Activated naive CD8-positive, alpha-beta T cell treated with anti-CD3 and anti-CD28 coated beads, Interleukin-2, amount 50 U/mL, for 24 hours (primary cell): ENCODE measurements around the gene SYCN.

Experiments
- ATAC-seq: fragments of 150-1000 bp; cut with Tn5 transposase; one replicate; pipeline ENCODE4 v1.10.0; 2021
- DNase-seq: peaks from one replicate; pipeline ENCODE4 v3.0.0; 2021
- H3K27ac Mint-ChIP-seq: one replicate; pipeline ENCODE4 v1.8.0; 2021; ENCODE audit warnings: mild to moderate bottlenecking, mixed read lengths
- H3K27me3 Mint-ChIP-seq: one replicate; pipeline ENCODE4 v1.8.0; 2021; ENCODE audit warnings: mixed read lengths
- H3K36me3 Mint-ChIP-seq: one replicate; pipeline ENCODE4 v1.8.0; 2021; ENCODE audit warnings: low read depth, mixed read lengths
- H3K4me1 Mint-ChIP-seq: one replicate; pipeline ENCODE4 v1.8.0; 2021; ENCODE audit warnings: mixed read lengths
- H3K4me3 Mint-ChIP-seq: one replicate; pipeline ENCODE4 v1.8.0; 2021; ENCODE audit warnings: mild to moderate bottlenecking, moderate library complexity, mixed read lengths
- H3K9me3 Mint-ChIP-seq: one replicate; pipeline ENCODE4 v1.8.0; 2021; ENCODE audit warnings: mixed read lengths

The SYCN gene

GRCh38 chr19:39190768-39191167 is 13.3 kb downstream of the SYCN start:
- Mint-ChIP-seq H3K9me3 (no peaks in the 10 kb centered on the region), H3K4me3 (no peak overlapping the region), H3K27me3 (peaks cover 31% of the 10 kb centered on the region), H3K27ac (no peak overlapping the region), H3K36me3 (no peaks in the 10 kb centered on the region), H3K4me1 (peaks cover 6% of the 10 kb centered on the region)
- ATAC-seq, result no peak
- no peak for DNase-seq

- Mint-ChIP-seq H3K27me3 (peaks cover 18% of the 10 kb centered on the region), H3K9me3 (no peaks in the 10 kb centered on the region), H3K4me1 (no peaks in the 10 kb centered on the region), H3K36me3 (no peaks in the 10 kb centered on the region), H3K27ac (no peak overlapping the region), H3K4me3 (no peak overlapping the region)
- no peak for DNase-seq
- no peak for ATAC-seq
These were observed 15.1 kb downstream of the SYCN start for GRCh38 chr19:39188960-39189359.

- peaks cover 12% of the 10 kb centered on the region for H3K27me3 Mint-ChIP-seq
- ATAC-seq (no peak), DNase-seq (no peak)
- no peaks in the 10 kb centered on the region for H3K36me3 Mint-ChIP-seq
- H3K4me3 Mint-ChIP-seq, result no peak overlapping the region
- H3K4me1 Mint-ChIP-seq, result no peaks in the 10 kb centered on the region
- no peaks in the 10 kb centered on the region for H3K9me3 Mint-ChIP-seq
- H3K27ac Mint-ChIP-seq, result no peak overlapping the region
These were observed 16.5 kb downstream of the SYCN start for GRCh38 chr19:39187552-39187943.

GRCh38 chr19:39186391-39186790 is 17.7 kb downstream of the SYCN start:
- DNase-seq (no peak), ATAC-seq (no peak)
- Mint-ChIP-seq H3K9me3 (no peaks in the 10 kb centered on the region), H3K4me1 (no peaks in the 10 kb centered on the region), H3K36me3 (no peaks in the 10 kb centered on the region), H3K27me3 (peaks cover 10% of the 10 kb centered on the region), H3K27ac (no peak overlapping the region), H3K4me3 (no peak overlapping the region)

- peaks cover 2% of the 10 kb centered on the region for H3K27me3 Mint-ChIP-seq
- ATAC-seq, result no peak
- no peak for DNase-seq
- no peaks in the 10 kb centered on the region for H3K9me3 Mint-ChIP-seq
- H3K4me3 Mint-ChIP-seq, result no peak overlapping the region
- no peaks in the 10 kb centered on the region for H3K36me3 Mint-ChIP-seq
- no peak overlapping the region for H3K27ac Mint-ChIP-seq
- no peaks in the 10 kb centered on the region for H3K4me1 Mint-ChIP-seq
These were observed 21.0 kb downstream of the SYCN start for GRCh38 chr19:39183104-39183503.

GRCh38 chr19:39182174-39182505 is 21.9 kb downstream of the SYCN start:
- ATAC-seq (no peak), DNase-seq (no peak)
- no peak overlapping the region for H3K27ac Mint-ChIP-seq
- no peaks in the 10 kb centered on the region for H3K9me3 Mint-ChIP-seq
- H3K36me3 Mint-ChIP-seq, result no peaks in the 10 kb centered on the region
- no peaks in the 10 kb centered on the region for H3K4me1 Mint-ChIP-seq
- no peak overlapping the region for H3K4me3 Mint-ChIP-seq
- H3K27me3 Mint-ChIP-seq, result peaks cover under 1% of the 10 kb centered on the region

- ATAC-seq (no peak), DNase-seq (no peak)
- Mint-ChIP-seq H3K36me3 (no peaks in the 10 kb centered on the region), H3K4me3 (no peak overlapping the region), H3K27me3 (no peaks in the 10 kb centered on the region), H3K9me3 (no peaks in the 10 kb centered on the region), H3K27ac (no peak overlapping the region), H3K4me1 (no peaks in the 10 kb centered on the region)
These were observed 22.4 kb downstream of the SYCN start for GRCh38 chr19:39181500-39182173.

GRCh38 chr19:39180749-39181148 is 23.3 kb downstream of the SYCN start:
- DNase-seq, result no peak
- H3K4me1 Mint-ChIP-seq, result no peaks in the 10 kb centered on the region
- no peak for ATAC-seq
- H3K27me3 Mint-ChIP-seq, result no peaks in the 10 kb centered on the region
- no peak overlapping the region for H3K27ac Mint-ChIP-seq
- no peaks in the 10 kb centered on the region for H3K9me3 Mint-ChIP-seq
- peaks cover 2% of the 10 kb centered on the region for H3K36me3 Mint-ChIP-seq
- H3K4me3 Mint-ChIP-seq, result no peak overlapping the region

- no peaks in the 10 kb centered on the region for H3K4me1 Mint-ChIP-seq
- H3K36me3 Mint-ChIP-seq, result peaks cover 2% of the 10 kb centered on the region
- H3K27me3 Mint-ChIP-seq, result no peaks in the 10 kb centered on the region
- H3K9me3 Mint-ChIP-seq, result no peaks in the 10 kb centered on the region
- ATAC-seq (no peak), DNase-seq (no peak)
- no peak overlapping the region for H3K4me3 Mint-ChIP-seq
- H3K27ac Mint-ChIP-seq, result no peak overlapping the region
These were observed 24.3 kb downstream of the SYCN start for GRCh38 chr19:39179754-39180153.

GRCh38 chr19:39178296-39179006 is 25.6 kb downstream of the SYCN start:
- H3K9me3 Mint-ChIP-seq, result no peaks in the 10 kb centered on the region
- H3K27me3 Mint-ChIP-seq, result no peaks in the 10 kb centered on the region
- DNase-seq, result no peak
- H3K27ac Mint-ChIP-seq, result no peak overlapping the region
- no peaks in the 10 kb centered on the region for H3K4me1 Mint-ChIP-seq
- no peak overlapping the region for H3K4me3 Mint-ChIP-seq
- H3K36me3 Mint-ChIP-seq, result peaks cover 2% of the 10 kb centered on the region
- no peak for ATAC-seq

GRCh38 chr19:39177736-39178135 is 26.3 kb downstream of the SYCN start:
- H3K4me1 Mint-ChIP-seq, result no peaks in the 10 kb centered on the region
- no peak overlapping the region for H3K4me3 Mint-ChIP-seq
- no peak for ATAC-seq

GRCh38 chr19:39177110-39177699 is 26.9 kb downstream of the SYCN start:
- peaks cover 2% of the 10 kb centered on the region for H3K36me3 Mint-ChIP-seq
- DNase-seq (no peak), ATAC-seq (no peak)
- no peaks in the 10 kb centered on the region for H3K27me3 Mint-ChIP-seq
- H3K4me1 Mint-ChIP-seq, result no peaks in the 10 kb centered on the region
- H3K9me3 Mint-ChIP-seq, result no peaks in the 10 kb centered on the region
- H3K27ac Mint-ChIP-seq, result no peak overlapping the region
- no peak overlapping the region for H3K4me3 Mint-ChIP-seq

More at GRCh38 chr19:39177736-39178135, 26.3 kb downstream of the SYCN start:
- Mint-ChIP-seq H3K36me3 (peaks cover 2% of the 10 kb centered on the region), H3K27me3 (no peaks in the 10 kb centered on the region), H3K27ac (no peak overlapping the region), H3K9me3 (no peaks in the 10 kb centered on the region)
- DNase-seq, result no peak

- Mint-ChIP-seq H3K4me1 (no peaks in the 10 kb centered on the region), H3K9me3 (no peaks in the 10 kb centered on the region), H3K27ac (no peak overlapping the region), H3K27me3 (no peaks in the 10 kb centered on the region), H3K4me3 (no peak overlapping the region), H3K36me3 (peaks cover 2% of the 10 kb centered on the region)
- DNase-seq (no peak), ATAC-seq (no peak)
These were observed 28.5 kb downstream of the SYCN start for GRCh38 chr19:39175564-39175963.

GRCh38 chr19:39174558-39175544 is 29.2 kb downstream of the SYCN start:
- Mint-ChIP-seq H3K4me1 (no peaks in the 10 kb centered on the region), H3K27ac (no peak overlapping the region), H3K4me3 (no peak overlapping the region), H3K27me3 (no peaks in the 10 kb centered on the region), H3K9me3 (no peaks in the 10 kb centered on the region), H3K36me3 (peaks cover 2% of the 10 kb centered on the region)
- ATAC-seq (no peak), DNase-seq (no peak)
